DND-41 (cell line): ENCODE data around the gene SAMM50.

Experiments
- ATAC-seq: fragments of 200-7000 bp; cut with Tn5 transposase; 3 replicates; pipeline ENCODE4 v1.9.1; 2021; ENCODE audit warnings: low read depth; ENCODE audit not compliant: insufficient read depth
- DNase-seq: peaks from one replicate; pipeline ENCODE4 v3.0.0-alpha.2; 2020
- H2AFZ ChIP-seq: 2 replicates; pipeline ENCODE4 v1.6.0; 2012; ENCODE audit warnings: low read depth, low read length
- H3K27ac ChIP-seq: 2 replicates; pipeline ENCODE4 v1.5.1; 2012; ENCODE audit warnings: low read length, inconsistent platforms
- H3K27me3 ChIP-seq: fragments of 200-600 bp; sonication (generic); 2 replicates; pipeline ENCODE4 v1.6.0; 2012; ENCODE audit warnings: low read length, mild to moderate bottlenecking, inconsistent platforms; ENCODE audit not compliant: insufficient read depth, poor library complexity
- H3K36me3 ChIP-seq: 2 replicates; pipeline ENCODE4 v1.5.1; 2012; ENCODE audit warnings: low read length, inconsistent platforms; ENCODE audit not compliant: insufficient read depth
- H3K4me1 ChIP-seq: 2 replicates; pipeline ENCODE4 v1.5.1; 2012; ENCODE audit warnings: mild to moderate bottlenecking, low read length; ENCODE audit not compliant: insufficient read depth
- H3K4me2 ChIP-seq: 2 replicates; pipeline ENCODE4 v1.6.0; 2012; ENCODE audit warnings: mild to moderate bottlenecking, moderate library complexity, low read length, inconsistent platforms; ENCODE audit not compliant: insufficient read depth
- H3K4me3 ChIP-seq, 2 experiments: fragments of 200-600 bp in 1 of 2; shearing (Covaris generic) in 1 of 2; 2 replicates each; pipeline ENCODE4 v1.5.1; 2012 to 2016; ENCODE audit warnings: inconsistent platforms in 2 of 2, low read length in 2 of 2, mild to moderate bottlenecking in 2 of 2, low read depth in 1 of 2, moderate library complexity in 1 of 2
- H3K79me2 ChIP-seq: 2 replicates; pipeline ENCODE4 v1.6.0; 2012; ENCODE audit warnings: low read length, inconsistent platforms; ENCODE audit not compliant: insufficient read depth
- H3K9ac ChIP-seq: 2 replicates; pipeline ENCODE4 v1.6.0; 2012; ENCODE audit warnings: low read depth, mild to moderate bottlenecking, inconsistent platforms, low read length, moderate library complexity
- H3K9me3 ChIP-seq: 2 replicates; pipeline ENCODE4 v1.5.1; 2012; ENCODE audit warnings: low read length, moderate library complexity, mild to moderate bottlenecking, inconsistent platforms; ENCODE audit not compliant: insufficient read depth, severe bottlenecking
- H4K20me1 ChIP-seq: 2 replicates; pipeline ENCODE4 v1.6.0; 2012; ENCODE audit warnings: low read length; ENCODE audit not compliant: insufficient read depth
- CTCF ChIP-seq: IDR thresholded peaks from 2 replicates; pipeline ENCODE4 v1.5.1; 2012; ENCODE audit warnings: borderline replicate concordance, low read length, moderate library complexity, mild to moderate bottlenecking; ENCODE audit not compliant: poor library complexity, severe bottlenecking; ENCODE audit errors: extremely low read depth
- EZH2 ChIP-seq: IDR thresholded peaks from 3 replicates; pipeline ENCODE4 v1.6.1; 2012; ENCODE audit warnings: borderline replicate concordance, low read depth, mild to moderate bottlenecking, moderate library complexity, low read length, inconsistent platforms; ENCODE audit not compliant: severe bottlenecking

The SAMM50 gene

GRCh38 chr22:43957871-43958270 lies 2.6 kb downstream of the SAMM50 start:
- TF ChIP-seq CTCF: no peak
- TF ChIP-seq EZH2: no peak
- Histone ChIP-seq H3K4me2 (no peak overlapping the region), H3K27ac (no peak overlapping the region), H3K36me3 (peaks cover under 1% of the 10 kb centered on the region; the same call in 1 of the 2 replicates), H3K4me3 (no peak overlapping the region), H3K9ac (no peak overlapping the region), H3K9me3 (no peaks in the 10 kb centered on the region), H3K4me1 (peaks cover 24% of the 10 kb centered on the region), H2AFZ (no peak overlapping the region), H3K79me2 (peaks cover 74% of the 10 kb centered on the region), H4K20me1 (peaks cover 20% of the 10 kb centered on the region; the same call in 1 of the 2 replicates), H3K27me3 (no peaks in the 10 kb centered on the region)
- no peak for ATAC-seq
- DNase-seq: no peak

- DNase-seq: no peak
- TF ChIP-seq CTCF (no peak), EZH2 (no peak)
- no peak for ATAC-seq
Observed at GRCh38 chr22:43964314-43964857, 9.1 kb downstream of the SAMM50 start.

GRCh38 chr22:43967069-43967468 lies 11.8 kb downstream of the SAMM50 start:
- Histone ChIP-seq H3K79me2 (peaks cover 2% of the 10 kb centered on the region; the same call in 1 of the 2 replicates), H3K27ac (no peak overlapping the region), H3K9me3 (no peaks in the 10 kb centered on the region), H3K9ac (no peak overlapping the region), H3K27me3 (no peaks in the 10 kb centered on the region), H4K20me1 (peaks cover 7% of the 10 kb centered on the region), H3K4me1 (no peaks in the 10 kb centered on the region), H2AFZ (no peak overlapping the region), H3K4me2 (no peak overlapping the region), H3K36me3 (peaks cover 83% of the 10 kb centered on the region), H3K4me3 (no peak overlapping the region)
- ATAC-seq (no peak), DNase-seq (no peak)
- TF ChIP-seq EZH2 (no peak), CTCF (no peak)

More at GRCh38 chr22:43964314-43964857, 9.1 kb downstream of the SAMM50 start:
- Histone ChIP-seq H2AFZ (no peak overlapping the region), H3K4me3 (no peak overlapping the region), H3K36me3 (peaks cover 62% of the 10 kb centered on the region), H3K27me3 (no peaks in the 10 kb centered on the region), H3K9me3 (no peaks in the 10 kb centered on the region), H3K9ac (no peak overlapping the region), H3K4me1 (no peaks in the 10 kb centered on the region), H3K27ac (no peak overlapping the region), H4K20me1 (peaks cover 9% of the 10 kb centered on the region; the same call in 1 of the 2 replicates), H3K79me2 (peaks cover 28% of the 10 kb centered on the region), H3K4me2 (no peak overlapping the region)
